ENCODE measurements around the gene YIPF5.

YIPF5 gene

GRCh38 chr5:144142139-144142823, 28.2 kb downstream of the YIPF5 start:
- no peak overlapping the region for H3K4me3 ChIP-seq (ENCODE audit: low read depth, low read length)
- TF ChIP-seq, protein P1, sequence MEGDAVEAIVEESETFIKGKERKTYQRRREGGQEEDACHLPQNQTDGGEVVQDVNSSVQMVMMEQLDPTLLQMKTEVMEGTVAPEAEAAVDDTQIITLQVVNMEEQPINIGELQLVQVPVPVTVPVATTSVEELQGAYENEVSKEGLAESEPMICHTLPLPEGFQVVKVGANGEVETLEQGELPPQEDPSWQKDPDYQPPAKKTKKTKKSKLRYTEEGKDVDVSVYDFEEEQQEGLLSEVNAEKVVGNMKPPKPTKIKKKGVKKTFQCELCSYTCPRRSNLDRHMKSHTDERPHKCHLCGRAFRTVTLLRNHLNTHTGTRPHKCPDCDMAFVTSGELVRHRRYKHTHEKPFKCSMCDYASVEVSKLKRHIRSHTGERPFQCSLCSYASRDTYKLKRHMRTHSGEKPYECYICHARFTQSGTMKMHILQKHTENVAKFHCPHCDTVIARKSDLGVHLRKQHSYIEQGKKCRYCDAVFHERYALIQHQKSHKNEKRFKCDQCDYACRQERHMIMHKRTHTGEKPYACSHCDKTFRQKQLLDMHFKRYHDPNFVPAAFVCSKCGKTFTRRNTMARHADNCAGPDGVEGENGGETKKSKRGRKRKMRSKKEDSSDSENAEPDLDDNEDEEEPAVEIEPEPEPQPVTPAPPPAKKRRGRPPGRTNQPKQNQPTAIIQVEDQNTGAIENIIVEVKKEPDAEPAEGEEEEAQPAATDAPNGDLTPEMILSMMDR (conservative IDR thresholded peaks at IDR 0.05; ENCODE audit: low read depth, low read length), result peak; percentile 76
- peak; percentile 75 for DNase-seq (ENCODE audit: low read depth)

GRCh38 chr5:144141585-144141984, 28.9 kb downstream of the YIPF5 start:
- no peak for DNase-seq (ENCODE audit: low read depth)
- TF ChIP-seq, protein P1 (conservative IDR thresholded peaks at IDR 0.05; ENCODE audit: low read depth, low read length), result no peak
- no peak overlapping the region for H3K4me3 ChIP-seq (ENCODE audit: low read depth, low read length)

GRCh38 chr5:144139586-144139985, 30.9 kb downstream of the YIPF5 start:
- TF ChIP-seq, protein P1 (conservative IDR thresholded peaks at IDR 0.05; ENCODE audit: low read depth, low read length), result peak; percentile 53
- DNase-seq (ENCODE audit: low read depth), result peak; percentile 70

DNA sequence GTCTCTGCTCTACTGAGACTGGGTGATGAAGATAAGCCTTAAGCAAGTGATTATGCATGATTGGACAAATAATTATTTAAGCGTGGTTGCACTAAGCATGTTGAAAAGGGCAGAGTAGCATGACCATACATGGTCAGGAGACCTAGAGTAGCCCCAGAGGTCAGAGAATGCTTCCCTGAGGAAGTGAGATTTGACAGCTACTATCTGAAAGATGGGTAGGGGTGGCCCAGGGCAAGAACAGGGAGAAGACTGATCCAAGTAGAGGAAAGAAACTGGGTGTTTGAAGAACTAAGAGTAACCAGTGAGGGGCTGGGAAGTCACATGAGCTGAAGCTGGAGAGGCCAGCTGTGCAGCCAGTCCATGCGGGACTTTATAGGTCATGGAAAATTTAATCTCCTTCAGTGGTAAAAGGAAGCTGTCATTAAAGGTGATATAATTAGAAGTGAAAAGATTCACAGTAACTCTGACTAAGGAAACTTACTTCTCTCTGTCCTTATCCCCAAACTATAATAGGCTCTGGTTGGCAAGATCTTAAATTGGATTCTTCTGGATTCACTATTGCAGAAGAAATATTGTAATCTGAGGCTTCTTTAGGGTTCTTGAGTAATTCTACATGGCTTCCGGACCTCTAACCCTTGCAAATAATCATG, 35.2 kb downstream of the YIPF5 start:
- no peak overlapping the region for H3K4me3 ChIP-seq (ENCODE audit: low read depth, low read length)
- DNase-seq (ENCODE audit: low read depth), result peak; percentile 17
- TF ChIP-seq, protein P1 (conservative IDR thresholded peaks at IDR 0.05; ENCODE audit: low read depth, low read length), result no peak

More at GRCh38 chr5:144139586-144139985, 30.9 kb downstream of the YIPF5 start:
- H3K4me3 ChIP-seq (ENCODE audit: low read depth, low read length), result no peak overlapping the region

DNA sequence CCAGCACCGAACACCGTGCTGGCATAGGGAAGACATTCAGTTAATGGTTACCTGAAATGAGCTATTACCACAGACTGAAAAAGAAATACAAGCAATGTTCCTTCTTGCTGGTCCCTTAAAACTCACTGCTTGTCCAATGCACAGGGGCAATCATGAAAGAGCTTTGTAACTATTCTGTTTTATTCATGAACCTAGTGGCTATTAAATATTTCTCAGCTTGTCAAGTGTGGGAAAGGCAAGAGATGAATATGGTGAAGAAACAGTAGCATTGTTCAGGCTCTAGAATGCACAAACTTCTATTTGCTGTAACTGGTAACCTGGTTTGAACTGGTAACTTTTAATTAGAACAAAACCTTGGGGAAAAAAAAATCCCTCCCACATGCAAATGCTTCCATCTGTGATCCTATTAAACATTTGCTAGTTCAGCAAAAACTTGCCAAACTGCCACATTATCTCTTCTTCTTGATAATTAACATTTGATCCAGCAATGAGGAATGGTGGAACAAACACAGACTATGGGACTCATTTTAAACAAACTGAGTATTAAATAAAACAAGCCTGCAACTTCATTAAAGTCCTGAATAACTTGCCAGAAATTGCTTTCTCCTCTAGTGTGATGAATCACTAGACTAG, 36.1 kb downstream of the YIPF5 start:
- DNase-seq (ENCODE audit: low read depth), result no peak
- no peak overlapping the region for H3K4me3 ChIP-seq (ENCODE audit: low read depth, low read length)
- TF ChIP-seq, protein P1 (conservative IDR thresholded peaks at IDR 0.05; ENCODE audit: low read depth, low read length), result no peak

- no peak for DNase-seq (ENCODE audit: low read depth)
- no peak overlapping the region for H3K4me3 ChIP-seq (ENCODE audit: low read depth, low read length)
- TF ChIP-seq, protein P1 (conservative IDR thresholded peaks at IDR 0.05; ENCODE audit: low read depth, low read length), result no peak
These were observed 37.3 kb downstream of the YIPF5 start for GRCh38 chr5:144133050-144133633.
